ENCODE data around the gene ANKMY1.

Gene ANKMY1

GRCh38 chr2:240561325-240561971 is 3.7 kb upstream of the ANKMY1 start:
- Histone ChIP-seq H3K9me3 (ENCODE audit: control insufficient read depth, low read length) (no peaks in the 10 kb centered on the region), H3K27me3 (ENCODE audit: control insufficient read depth, insufficient read depth, low read length) (no peaks in the 10 kb centered on the region), H3K4me1 (peaks cover 27% of the 10 kb centered on the region), H3K4me3 (ENCODE audit: low read depth, low read length) (peak overlapping the region; percentile 49), H3K36me3 (ENCODE audit: control insufficient read depth, insufficient read depth, low read length) (no peaks in the 10 kb centered on the region), H3K9ac (no peak overlapping the region), H2AFZ (peak overlapping the region; percentile 97), H3K27ac (peak overlapping the region; percentile 89), H3K79me2 (peaks cover 21% of the 10 kb centered on the region), H3K4me2 (ENCODE audit: low read length) (peak overlapping the region; percentile 80)
- no peak for TF ChIP-seq CTCF (IDR thresholded peaks at IDR 0.05)

GRCh38 chr2:240560480-240561324 is 2.9 kb upstream of the ANKMY1 start:
- no peaks in the 10 kb centered on the region for H3K27me3 ChIP-seq (ENCODE audit: control insufficient read depth, insufficient read depth, low read length)
- peak; percentile 37 for TF ChIP-seq CTCF (IDR thresholded peaks at IDR 0.05)
- H3K36me3 ChIP-seq (ENCODE audit: control insufficient read depth, insufficient read depth, low read length) = no peaks in the 10 kb centered on the region
- peak overlapping the region; percentile 89 for H3K27ac ChIP-seq
- peak overlapping the region; percentile 80 for H3K4me3 ChIP-seq (ENCODE audit: low read depth, low read length)
- no peaks in the 10 kb centered on the region for H3K9me3 ChIP-seq (ENCODE audit: control insufficient read depth, low read length)
- H3K4me2 ChIP-seq (ENCODE audit: low read length) = peak overlapping the region; percentile 80
- H3K4me1 ChIP-seq = peaks cover 21% of the 10 kb centered on the region
- H3K79me2 ChIP-seq = peaks cover 26% of the 10 kb centered on the region
- peak overlapping the region; percentile 93 for H3K9ac ChIP-seq
- H2AFZ ChIP-seq = peak overlapping the region; percentile 97

GRCh38 chr2:240560084-240560479 is 2.3 kb upstream of the ANKMY1 start, which contains the start of gene DUSP28:
DUSP28 (plus strand) TSS chr2:240560357; CDS start chr2:240560685, 328 bp downstream.
- peaks cover 16% of the 10 kb centered on the region for H3K4me1 ChIP-seq

GRCh38 chr2:240559286-240559685 is 1.5 kb upstream of the ANKMY1 start:
- Histone ChIP-seq H2AFZ (no peak overlapping the region), H3K27ac (no peak overlapping the region), H3K4me2 (ENCODE audit: low read length) (no peak overlapping the region), H3K4me1 (peaks cover 16% of the 10 kb centered on the region), H3K36me3 (ENCODE audit: control insufficient read depth, insufficient read depth, low read length) (no peaks in the 10 kb centered on the region), H3K79me2 (peaks cover 31% of the 10 kb centered on the region), H3K9ac (no peak overlapping the region), H3K9me3 (ENCODE audit: control insufficient read depth, low read length) (no peaks in the 10 kb centered on the region), H3K4me3 (ENCODE audit: low read depth, low read length) (peak overlapping the region; percentile 80), H3K27me3 (ENCODE audit: control insufficient read depth, insufficient read depth, low read length) (no peaks in the 10 kb centered on the region)
- TF ChIP-seq CTCF (IDR thresholded peaks at IDR 0.05) = no peak

More at GRCh38 chr2:240560084-240560479, 2.3 kb upstream of the ANKMY1 start, which contains the start of gene DUSP28:
- peak within 1 kb of the TSS; percentile 97 for H2AFZ ChIP-seq
- H3K4me3 ChIP-seq (ENCODE audit: low read depth, low read length) = peak within 1 kb of the TSS; percentile 80
- peak within 1 kb of the TSS; percentile 93 for H3K9ac ChIP-seq
- H3K4me2 ChIP-seq (ENCODE audit: low read length) = peak within 1 kb of the TSS; percentile 80
- H3K36me3 ChIP-seq (ENCODE audit: control insufficient read depth, insufficient read depth, low read length) = no peaks in the 10 kb centered on the region
- peak within 1 kb of the TSS; percentile 89 for H3K27ac ChIP-seq
- peaks cover 30% of the 10 kb centered on the region for H3K79me2 ChIP-seq
- H3K27me3 ChIP-seq (ENCODE audit: control insufficient read depth, insufficient read depth, low read length) = no peaks in the 10 kb centered on the region
- TF ChIP-seq CTCF (IDR thresholded peaks at IDR 0.05) = no peak
- no peaks in the 10 kb centered on the region for H3K9me3 ChIP-seq (ENCODE audit: control insufficient read depth, low read length)

Data from parathyroid adenoma (tissue), 2 donors.